Mesenchymal stem cell (in vitro differentiated cells and primary cell): ENCODE data around the gene RCBTB1.

ENCODE experiments used
- DNase-seq: peaks from one replicate; pipeline ENCODE4 v3.0.0-alpha.2; 2013
- H2AFZ ChIP-seq: one replicate; pipeline ENCODE4 v1.6.1; 2013; ENCODE audit warnings: low read depth, mild to moderate bottlenecking, control low read depth, inconsistent platforms, low read length, moderate library complexity
- H2AK5ac ChIP-seq: 2 replicates; pipeline ENCODE4 v1.6.1; 2013; ENCODE audit warnings: low read length, moderate library complexity, mild to moderate bottlenecking, inconsistent platforms; ENCODE audit not compliant: severe bottlenecking
- H2BK120ac ChIP-seq: one replicate; pipeline ENCODE4 v1.6.1; 2013; ENCODE audit warnings: low read depth, mild to moderate bottlenecking, inconsistent platforms, low read length, moderate library complexity
- H2BK12ac ChIP-seq, 2 experiments: one replicate each; pipeline ENCODE4 v1.6.1; 2013; ENCODE audit warnings: inconsistent platforms in 2 of 2, low read length in 2 of 2, mild to moderate bottlenecking in 2 of 2, moderate library complexity in 2 of 2, control low read depth in 1 of 2
- H2BK15ac ChIP-seq: one replicate; pipeline ENCODE4 v1.6.1; 2013; ENCODE audit warnings: mild to moderate bottlenecking, low read depth, inconsistent platforms; ENCODE audit not compliant: poor library complexity, severe bottlenecking
- H2BK5ac ChIP-seq: 2 replicates; pipeline ENCODE4 v1.6.1; 2013; ENCODE audit warnings: low read depth, mild to moderate bottlenecking, low read length, control low read depth, inconsistent platforms; ENCODE audit not compliant: poor library complexity, severe bottlenecking
- H3K14ac ChIP-seq, 2 experiments: one replicate each; pipeline ENCODE4 v1.6.1; 2013; ENCODE audit warnings: inconsistent platforms in 2 of 2, low read length in 2 of 2, control low read depth in 1 of 2, mild to moderate bottlenecking in 1 of 2, moderate library complexity in 1 of 2
- H3K18ac ChIP-seq, 2 experiments: one replicate each; pipeline ENCODE4 v1.6.1; 2013; ENCODE audit warnings: inconsistent platforms in 2 of 2, low read length in 2 of 2, control low read depth in 1 of 2, low read depth in 1 of 2, mild to moderate bottlenecking in 1 of 2
- H3K23ac ChIP-seq, 2 experiments: one replicate each; pipeline ENCODE4 v1.6.1; 2013; ENCODE audit warnings: inconsistent platforms in 2 of 2, low read length in 2 of 2, mild to moderate bottlenecking in 2 of 2, moderate library complexity in 2 of 2, control low read depth in 1 of 2
- H3K27ac ChIP-seq: 2 replicates; pipeline ENCODE4 v1.5.1; 2013; ENCODE audit warnings: mild to moderate bottlenecking, moderate library complexity, low read length, control low read depth, inconsistent platforms; ENCODE audit not compliant: poor library complexity, severe bottlenecking
- H3K27me3 ChIP-seq, 2 experiments: 2 replicates each; pipeline versions ENCODE4 v1.6.1 to v1.7.0; 2013; ENCODE audit warnings: low read length in 2 of 2, mild to moderate bottlenecking in 2 of 2, moderate library complexity in 2 of 2, control low read depth in 1 of 2, inconsistent platforms in 1 of 2; ENCODE audit not compliant: control insufficient read depth in 1 of 2, insufficient read depth in 1 of 2
- H3K36me3 ChIP-seq, 2 experiments: 2 replicates each; pipeline versions ENCODE4 v1.6.1 to v1.7.0; 2013; ENCODE audit warnings: low read length in 2 of 2, control low read depth in 1 of 2, inconsistent platforms in 1 of 2, low read depth in 1 of 2, mild to moderate bottlenecking in 1 of 2; ENCODE audit not compliant: insufficient read depth in 2 of 2, control insufficient read depth in 1 of 2
- H3K4ac ChIP-seq, 2 experiments: one replicate each; pipeline ENCODE4 v1.6.1; 2013; ENCODE audit warnings: inconsistent platforms in 2 of 2, low read length in 2 of 2, mild to moderate bottlenecking in 2 of 2, moderate library complexity in 2 of 2, control low read depth in 1 of 2, low read depth in 1 of 2
- H3K4me1 ChIP-seq: 2 replicates; pipeline ENCODE4 v1.6.1; 2013; ENCODE audit warnings: low read depth, low read length, control low read depth; ENCODE audit not compliant: control insufficient read depth, insufficient read depth
- H3K4me2 ChIP-seq: 2 replicates; pipeline ENCODE4 v1.6.1; 2013; ENCODE audit warnings: low read length, mild to moderate bottlenecking, inconsistent platforms; ENCODE audit not compliant: poor library complexity, severe bottlenecking
- H3K4me3 ChIP-seq, 2 experiments: 2 replicates each; pipeline versions ENCODE4 v1.5.1 to v1.7.0; 2013; ENCODE audit warnings: low read length in 2 of 2, mild to moderate bottlenecking in 2 of 2, control low read depth in 1 of 2, low read depth in 1 of 2; ENCODE audit not compliant: insufficient read depth in 1 of 2
- H3K79me1 ChIP-seq: replicated peaks from 2 replicates; pipeline ENCODE4 v1.6.1; 2013; ENCODE audit warnings: mild to moderate bottlenecking, control low read depth, low read length, inconsistent platforms; ENCODE audit not compliant: poor library complexity, severe bottlenecking
- H3K9ac ChIP-seq: 2 replicates; pipeline ENCODE4 v1.7.0; 2013; ENCODE audit warnings: mild to moderate bottlenecking, low read length, moderate library complexity
- H3K9me3 ChIP-seq: 2 replicates; pipeline ENCODE4 v1.7.0; 2013; ENCODE audit warnings: mild to moderate bottlenecking, low read length; ENCODE audit not compliant: control insufficient read depth
- H4K8ac ChIP-seq: one replicate; pipeline ENCODE4 v1.6.1; 2013; ENCODE audit warnings: inconsistent platforms, mild to moderate bottlenecking, low read length, moderate library complexity
- H4K91ac ChIP-seq: one replicate; pipeline ENCODE4 v1.6.1; 2013; ENCODE audit warnings: mild to moderate bottlenecking, low read length, inconsistent platforms
- WGBS: methylation state at CpG from one replicate; pipeline ENCODE4 v1.1.7; 2013; ENCODE audit warnings: mixed read lengths; 5-methylcytosine and 5-hydroxymethylcytosine counted together

Gene RCBTB1

DNA sequence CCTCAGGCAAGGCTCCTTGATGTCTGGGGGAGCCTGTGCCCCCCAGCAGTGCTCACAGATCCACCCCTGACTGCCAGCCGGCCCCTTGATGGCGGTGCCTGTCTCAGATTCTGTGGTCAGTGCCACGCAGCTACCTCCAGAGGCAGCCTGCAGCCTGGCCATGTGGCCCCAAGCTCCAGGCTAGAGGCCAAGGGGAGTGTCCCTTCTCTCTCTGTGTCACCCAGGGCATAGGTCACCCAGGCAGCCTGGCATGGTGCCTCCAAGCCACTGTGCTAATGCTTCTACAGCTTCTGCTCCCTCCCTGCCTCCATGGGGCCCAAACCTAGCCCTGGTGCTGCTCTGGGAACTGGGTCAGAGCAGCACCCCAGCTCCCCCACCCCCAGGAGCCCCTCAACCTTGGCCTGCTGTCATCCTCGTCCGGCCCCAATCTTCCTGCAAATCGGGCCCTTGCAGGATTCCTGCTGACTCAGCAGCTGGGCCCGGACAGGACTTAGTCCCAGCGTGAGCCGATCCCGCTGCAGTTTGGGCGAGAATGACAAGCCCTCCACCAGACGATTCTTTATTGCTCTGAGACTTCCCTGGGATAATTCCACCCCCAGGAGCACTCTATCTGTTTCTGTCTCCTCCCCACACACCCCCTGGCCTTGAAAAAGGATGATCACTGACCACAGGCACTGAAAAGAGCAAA lies 40.2 kb upstream of the RCBTB1 start:
- no peaks in the 10 kb centered on the region for H3K27me3 ChIP-seq
- H2BK120ac ChIP-seq, result no peak overlapping the region
- no peak overlapping the region for H3K23ac ChIP-seq
- peaks cover 11% of the 10 kb centered on the region for H3K4me1 ChIP-seq
- H3K9me3 ChIP-seq, result no peaks in the 10 kb centered on the region
- no peak overlapping the region for H3K4me3 ChIP-seq
- no peak overlapping the region for H2BK5ac ChIP-seq
- no peaks in the 10 kb centered on the region for H3K79me1 ChIP-seq
- peak overlapping the region; percentile 7 for H3K27ac ChIP-seq
- H3K36me3 ChIP-seq, result no peaks in the 10 kb centered on the region
- peak overlapping the region; percentile 47 for H2AFZ ChIP-seq
- H3K4me2 ChIP-seq, result no peak overlapping the region
- peak overlapping the region; percentile 64 to 66 for H3K18ac ChIP-seq
- H4K91ac ChIP-seq, result peak overlapping the region; percentile 61
- no peak for DNase-seq
- peak overlapping the region; percentile 42 for H3K9ac ChIP-seq
- H2AK5ac ChIP-seq, result no peak overlapping the region
- H3K14ac ChIP-seq, result peak overlapping the region in 1 of 2 experiments; percentile 75
- H4K8ac ChIP-seq, result peak overlapping the region; percentile 81
- H2BK15ac ChIP-seq, result no peak overlapping the region
- H3K4ac ChIP-seq, result peak overlapping the region in 1 of 2 experiments; percentile 12
- H2BK12ac ChIP-seq, result peak overlapping the region in 1 of 2 experiments; percentile 59
- WGBS, result 57% methylated on average over 12 of the region's 12 CpGs

DNA sequence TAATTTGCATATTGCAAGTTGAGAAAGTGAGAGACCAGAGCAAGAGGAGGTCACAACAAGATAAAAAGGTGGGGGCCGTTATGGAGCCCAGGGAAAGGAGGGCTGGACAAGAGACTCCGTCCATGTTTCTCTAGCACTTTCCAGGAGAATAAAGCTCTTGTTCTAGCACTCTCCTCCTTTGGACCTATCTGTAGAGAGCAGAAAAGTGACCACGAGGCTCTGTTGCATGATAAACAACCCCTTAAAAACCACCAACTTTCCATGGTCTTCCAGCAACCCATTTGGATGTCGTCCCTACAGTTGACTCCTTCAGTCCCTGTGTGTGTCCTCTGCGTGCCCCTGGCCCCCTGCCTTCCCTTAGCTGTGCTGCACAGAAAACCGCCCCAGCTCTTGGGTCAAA lies 38.9 kb upstream of the RCBTB1 start:
- no peak overlapping the region for H3K4me2 ChIP-seq
- no peak overlapping the region for H2AK5ac ChIP-seq
- 96% methylated on average over 6 of the region's 6 CpGs for WGBS
- H3K4me3 ChIP-seq, result no peak overlapping the region
- no peaks in the 10 kb centered on the region for H3K27me3 ChIP-seq
- H3K4ac ChIP-seq, result no peak overlapping the region
- H3K27ac ChIP-seq, result no peak overlapping the region
- no peak overlapping the region for H2BK12ac ChIP-seq
- H3K23ac ChIP-seq, result no peak overlapping the region
- peaks cover 12% of the 10 kb centered on the region for H3K4me1 ChIP-seq
- no peak overlapping the region for H3K9ac ChIP-seq
- no peak overlapping the region for H4K91ac ChIP-seq
- H2BK120ac ChIP-seq, result no peak overlapping the region
- H3K79me1 ChIP-seq, result no peaks in the 10 kb centered on the region
- no peak overlapping the region for H2BK15ac ChIP-seq
- H3K14ac ChIP-seq, result no peak overlapping the region
- no peak overlapping the region for H2BK5ac ChIP-seq
- H3K9me3 ChIP-seq, result no peaks in the 10 kb centered on the region
- no peak for DNase-seq
- no peaks in the 10 kb centered on the region for H3K36me3 ChIP-seq
- no peak overlapping the region for H3K18ac ChIP-seq
- H2AFZ ChIP-seq, result no peak overlapping the region
- H4K8ac ChIP-seq, result no peak overlapping the region

DNA sequence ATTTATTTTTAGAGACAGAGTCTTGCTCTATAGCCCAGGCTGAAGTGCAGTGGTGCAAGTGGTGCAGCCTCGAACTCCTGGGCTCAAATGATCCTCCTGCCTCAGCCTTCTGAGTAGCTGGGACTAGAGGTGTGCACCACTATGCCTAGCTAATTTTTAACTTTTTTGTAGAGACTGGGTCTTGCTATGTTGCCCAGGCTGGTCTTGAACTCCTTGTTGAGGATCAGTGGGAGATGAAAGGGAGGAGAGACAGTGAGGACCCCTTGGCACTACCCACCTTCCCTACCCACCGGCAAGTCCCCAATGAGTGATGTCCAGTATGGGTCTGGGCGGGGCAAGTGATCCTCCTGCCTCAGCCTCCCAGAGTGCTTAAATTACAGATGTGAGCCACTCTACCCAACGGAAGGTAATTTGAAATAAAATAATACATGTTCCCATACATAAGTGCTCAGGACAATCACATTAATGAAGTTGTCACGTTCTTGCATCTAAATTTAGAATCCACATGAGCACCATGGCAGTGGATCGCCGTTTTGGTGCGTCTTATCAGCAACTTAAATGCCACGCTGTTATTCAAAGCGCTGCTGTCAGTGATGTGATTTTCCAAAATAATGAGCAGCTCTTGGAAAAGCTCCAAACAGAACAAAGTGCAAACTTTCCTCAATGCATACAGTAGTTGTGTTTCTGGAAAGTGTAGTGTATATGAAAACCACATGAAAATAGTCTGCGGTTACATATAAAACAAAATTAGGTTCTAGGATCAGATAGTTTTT lies 37.0 kb upstream of the RCBTB1 start:
- H3K79me1 ChIP-seq, result no peaks in the 10 kb centered on the region
- H3K36me3 ChIP-seq, result no peaks in the 10 kb centered on the region
- H2BK12ac ChIP-seq, result no peak overlapping the region
- no peak overlapping the region for H2AK5ac ChIP-seq
- DNase-seq, result no peak
- no peak overlapping the region for H2BK15ac ChIP-seq
- no peak overlapping the region for H2BK120ac ChIP-seq
- H3K18ac ChIP-seq, result no peak overlapping the region
- H3K4me1 ChIP-seq, result peaks cover 9% of the 10 kb centered on the region
- H3K4ac ChIP-seq, result no peak overlapping the region
- no peaks in the 10 kb centered on the region for H3K27me3 ChIP-seq
- no peak overlapping the region for H3K23ac ChIP-seq
- no peaks in the 10 kb centered on the region for H3K9me3 ChIP-seq
- H3K27ac ChIP-seq, result no peak overlapping the region
- no peak overlapping the region for H4K91ac ChIP-seq
- no peak overlapping the region for H2AFZ ChIP-seq
- no peak overlapping the region for H2BK5ac ChIP-seq
- H3K9ac ChIP-seq, result no peak overlapping the region
- no CpG with 5 or more reads among the region's 11 CpGs for WGBS
- no peak overlapping the region for H4K8ac ChIP-seq
- no peak overlapping the region for H3K4me2 ChIP-seq
- H3K4me3 ChIP-seq, result no peak overlapping the region
- no peak overlapping the region for H3K14ac ChIP-seq

DNA sequence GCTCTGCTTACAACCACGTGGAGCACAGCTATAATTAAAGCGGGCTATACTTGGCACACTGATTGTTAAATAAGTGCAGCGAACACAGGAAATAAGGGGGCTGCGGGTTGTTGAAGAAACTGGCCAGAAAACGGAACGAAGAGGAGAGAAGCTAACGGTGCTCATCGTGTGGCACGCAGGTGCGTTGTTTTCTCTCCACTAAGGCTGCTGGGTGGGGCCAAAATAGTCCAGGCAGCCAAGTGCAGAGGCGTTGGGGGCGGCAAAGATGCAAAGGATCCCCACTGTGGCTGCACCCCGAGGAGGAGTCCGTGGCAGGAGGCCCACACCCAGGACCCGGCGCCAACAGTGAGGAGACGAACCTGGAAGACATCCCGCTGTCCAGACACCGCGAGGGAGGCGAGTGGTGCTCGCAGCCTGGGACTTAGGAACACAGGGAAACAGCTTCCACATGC lies 34.8 kb upstream of the RCBTB1 start:
- Histone ChIP-seq H3K18ac (no peak overlapping the region), H4K91ac (no peak overlapping the region), H3K27ac (no peak overlapping the region), H2BK5ac (no peak overlapping the region), H2BK15ac (no peak overlapping the region), H3K9ac (no peak overlapping the region), H2AFZ (no peak overlapping the region), H3K14ac (no peak overlapping the region), H2AK5ac (no peak overlapping the region), H3K4me2 (no peak overlapping the region), H3K23ac (peak overlapping the region in 1 of 2 experiments; percentile 50), H3K4me3 (peak overlapping the region in 1 of 2 experiments; percentile 66), H2BK12ac (no peak overlapping the region), H3K9me3 (no peaks in the 10 kb centered on the region), H3K36me3 (no peaks in the 10 kb centered on the region), H2BK120ac (no peak overlapping the region), H3K4ac (no peak overlapping the region), H3K79me1 (no peaks in the 10 kb centered on the region), H3K4me1 (peaks cover 2% of the 10 kb centered on the region), H3K27me3 (no peaks in the 10 kb centered on the region), H4K8ac (no peak overlapping the region)
- DNase-seq, result no peak
- 94% methylated on average over 22 of the region's 22 CpGs for WGBS
